GM19467 (cell line): Measurements from ENCODE around the gene DTNB.
"Not testable (repeated sequence)": the region's sequence is repeated elsewhere in the genome, so short reads cannot be mapped to it uniquely, and the experiment has no call there.

Source experiments
- ATAC-seq: cut with Tn5 transposase; IDR thresholded peaks from one replicate; pipeline ENCODE4 v1.9.1; 2021; ENCODE audit warnings: mild to moderate bottlenecking, moderate library complexity; ENCODE audit not compliant: unreplicated experiment

DTNB gene

DNA sequence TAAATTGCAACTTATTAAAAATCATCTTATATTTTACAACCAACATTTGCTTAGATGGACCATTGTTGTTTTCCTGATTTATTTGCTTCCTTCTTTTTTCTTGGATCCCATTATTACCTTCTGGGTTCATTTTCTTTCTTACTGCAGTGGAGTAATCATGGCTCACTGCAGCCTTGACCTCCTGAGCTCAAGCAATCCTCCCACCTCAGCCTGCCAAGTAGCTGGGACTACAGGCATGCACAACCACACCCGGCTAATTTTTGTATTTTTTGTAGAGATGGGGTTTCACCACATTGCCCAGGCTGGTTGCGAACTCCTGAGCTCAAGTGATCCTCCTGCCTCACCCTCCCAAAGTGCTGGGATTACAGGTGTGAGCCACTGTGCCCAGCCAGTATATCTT lies 123.8 kb downstream of the DTNB start:
- not testable (repeated sequence) for ATAC-seq

DNA sequence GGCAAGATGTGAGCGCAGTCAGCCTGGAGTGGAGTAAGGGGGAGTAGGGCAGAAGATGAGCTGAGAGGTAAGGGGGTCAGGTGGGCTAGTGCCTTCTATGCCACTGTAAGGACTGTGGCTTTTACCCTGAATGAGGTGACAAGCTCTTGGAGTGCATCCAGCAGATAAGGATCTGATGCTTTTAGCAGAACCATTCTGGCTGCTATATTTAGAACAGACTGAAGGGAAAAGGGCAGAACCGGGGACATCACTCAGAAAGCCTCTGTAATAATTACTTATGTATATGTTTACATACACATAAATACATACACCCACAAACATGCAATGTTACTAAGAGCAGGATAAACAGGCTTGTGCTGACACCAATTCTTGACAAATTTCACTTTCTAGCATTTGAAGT lies 124.8 kb downstream of the DTNB start:
- ATAC-seq, result no peak

- ATAC-seq, result no peak
Observed at GRCh38 chr2:25546852-25547251, 126.5 kb downstream of the DTNB start.

DNA sequence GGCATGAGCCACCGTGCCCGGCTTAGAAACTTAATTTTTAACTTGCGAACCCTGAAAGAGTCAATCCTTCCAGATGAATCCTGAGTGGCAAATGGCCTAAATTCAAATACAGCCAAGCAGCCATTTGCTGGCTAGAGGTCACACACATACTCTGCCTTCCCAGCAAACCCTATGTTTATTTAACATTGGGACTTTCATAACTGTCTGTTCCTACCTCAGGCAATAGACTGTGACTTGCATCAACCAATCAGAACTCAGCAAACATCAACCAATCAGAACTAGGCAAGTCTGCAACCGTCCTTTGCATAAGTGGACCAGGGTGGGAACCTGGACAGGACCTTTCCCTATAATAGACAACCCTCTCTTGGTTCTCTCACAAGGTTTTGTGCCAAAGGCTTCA lies 127.5 kb downstream of the DTNB start:
- no peak for ATAC-seq

DNA sequence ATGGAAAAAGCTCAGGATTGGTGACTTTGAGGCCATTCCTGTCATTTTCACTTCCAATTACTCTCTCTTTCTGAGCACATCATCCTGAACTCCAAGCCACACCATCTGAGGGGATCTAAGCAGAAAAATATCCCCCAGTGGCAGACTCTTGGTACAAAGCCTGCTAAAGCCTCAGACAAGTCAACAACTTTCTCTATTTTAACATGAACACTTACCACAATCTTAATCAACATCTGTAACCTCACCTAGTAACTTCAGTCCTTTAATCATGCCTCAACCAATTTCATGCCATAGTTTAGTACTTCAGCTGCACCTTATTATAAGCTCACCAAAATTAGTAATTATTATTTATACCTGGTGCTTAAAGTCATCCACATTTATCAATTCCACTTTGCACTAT lies 128.9 kb downstream of the DTNB start:
- ATAC-seq, result no peak

- ATAC-seq, result no peak
Observed at GRCh38 chr2:25543939-25544338, 129.4 kb downstream of the DTNB start.

GRCh38 chr2:25541378-25541777 lies 132.0 kb downstream of the DTNB start:
- ATAC-seq, result no peak

DNA sequence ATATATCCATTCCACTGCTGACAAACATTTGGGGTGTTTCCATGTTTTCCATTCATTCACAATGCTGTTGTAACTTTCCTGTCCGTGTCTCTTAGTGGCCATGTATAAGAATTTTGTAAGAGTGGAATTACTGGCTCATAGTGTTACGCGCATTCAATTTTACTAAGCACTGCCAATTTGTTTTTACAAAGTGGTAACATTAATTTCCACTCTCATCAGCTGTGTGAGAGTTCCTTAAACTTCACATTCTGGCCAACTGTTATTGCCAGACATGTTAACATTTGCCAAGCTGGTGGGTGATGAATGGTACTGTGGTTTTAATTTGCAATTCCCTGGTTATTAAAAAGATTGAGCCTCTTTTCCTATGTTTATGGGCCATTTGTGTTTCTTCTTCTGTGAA lies 134.2 kb downstream of the DTNB start:
- ATAC-seq, result no peak

- ATAC-seq, result no peak
Observed at GRCh38 chr2:25537526-25537925, 135.9 kb downstream of the DTNB start.

DNA sequence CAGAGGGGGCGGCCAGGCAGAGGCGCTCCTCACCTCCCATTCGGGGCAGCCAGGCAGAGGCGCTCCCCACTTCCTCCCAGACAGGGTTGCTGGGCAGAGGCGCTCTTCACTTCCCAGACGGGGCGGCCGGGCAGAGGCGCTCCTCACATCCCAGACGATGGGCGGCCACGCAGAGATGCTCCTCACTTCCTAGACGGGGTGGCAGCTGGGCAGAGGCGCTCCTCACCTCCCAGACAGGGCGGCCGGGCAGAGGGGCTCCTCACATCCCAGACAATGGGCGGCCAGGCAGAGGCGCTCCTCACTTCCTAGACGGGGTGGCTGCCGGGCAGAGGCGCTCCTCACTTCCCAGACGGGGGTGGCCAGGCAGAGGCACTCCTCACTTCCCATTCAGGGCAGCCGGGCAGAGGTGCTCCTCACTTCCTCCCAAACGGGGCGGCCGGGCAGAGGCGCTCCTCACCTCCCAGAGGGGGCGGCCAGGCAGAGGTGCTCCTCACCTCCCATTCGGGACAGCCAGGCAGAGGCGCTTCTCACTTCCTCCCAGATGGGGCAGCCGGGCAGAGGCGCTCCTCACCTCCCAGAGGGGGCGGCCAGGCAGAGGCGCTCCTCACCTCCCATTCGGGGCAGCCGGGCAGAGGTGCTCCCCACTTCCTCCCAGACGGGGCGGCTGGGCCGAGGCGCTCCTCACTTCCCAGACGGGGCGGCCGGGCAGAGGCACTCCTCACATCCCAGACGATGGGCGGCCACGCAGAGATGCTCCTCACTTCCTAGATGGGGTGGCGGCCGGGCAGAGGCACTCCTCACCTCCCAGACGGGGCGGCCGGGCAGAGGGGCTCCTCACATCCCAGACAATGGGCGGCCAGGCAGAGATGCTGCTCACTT lies 137.7 kb downstream of the DTNB start:
- ATAC-seq, result not testable (repeated sequence)

- ATAC-seq, result not testable (repeated sequence)
Observed at GRCh38 chr2:25534937-25535336, 138.4 kb downstream of the DTNB start.

GRCh38 chr2:25534455-25534854 lies 138.9 kb downstream of the DTNB start:
- ATAC-seq, result no peak

- not testable (repeated sequence) for ATAC-seq
Observed at GRCh38 chr2:25533771-25534170, 139.6 kb downstream of the DTNB start.

DNA sequence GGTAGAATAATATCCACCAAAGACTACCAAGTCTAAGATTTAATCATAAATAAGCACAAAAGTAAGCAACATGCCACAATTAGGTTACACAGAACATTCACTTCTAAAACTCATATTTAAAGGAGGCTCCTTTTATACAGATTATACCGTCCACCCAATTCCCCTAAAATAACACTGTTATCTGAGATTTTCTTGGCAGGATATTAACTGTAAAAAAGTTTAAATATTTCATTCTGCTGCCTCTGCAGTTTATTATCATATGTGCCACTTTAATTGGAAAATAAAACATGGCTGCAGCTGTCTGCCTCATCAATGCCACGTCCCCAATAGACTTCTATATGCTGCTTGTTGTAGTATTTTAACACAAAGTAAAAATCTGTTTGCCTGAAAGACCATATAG lies 140.9 kb downstream of the DTNB start:
- ATAC-seq, result no peak

DNA sequence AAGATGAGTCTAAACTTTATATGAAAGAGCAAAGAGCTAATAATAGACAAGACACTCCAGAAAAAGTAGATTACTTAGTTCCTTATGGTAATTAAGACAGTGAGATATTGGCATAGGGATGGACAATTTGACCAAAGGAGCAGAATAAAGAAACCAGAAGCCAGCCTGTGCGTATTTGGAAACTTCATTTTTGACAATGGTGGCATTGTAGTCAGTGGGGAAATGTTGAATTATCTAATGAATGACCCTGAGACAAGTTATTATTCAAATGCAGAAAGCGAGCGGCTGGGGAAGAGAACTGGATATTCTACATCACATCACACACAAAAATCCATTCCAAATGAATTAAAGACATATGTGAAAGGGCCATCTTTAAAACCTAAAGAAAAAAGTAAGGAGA lies 144.3 kb downstream of the DTNB start:
- no peak for ATAC-seq

DNA sequence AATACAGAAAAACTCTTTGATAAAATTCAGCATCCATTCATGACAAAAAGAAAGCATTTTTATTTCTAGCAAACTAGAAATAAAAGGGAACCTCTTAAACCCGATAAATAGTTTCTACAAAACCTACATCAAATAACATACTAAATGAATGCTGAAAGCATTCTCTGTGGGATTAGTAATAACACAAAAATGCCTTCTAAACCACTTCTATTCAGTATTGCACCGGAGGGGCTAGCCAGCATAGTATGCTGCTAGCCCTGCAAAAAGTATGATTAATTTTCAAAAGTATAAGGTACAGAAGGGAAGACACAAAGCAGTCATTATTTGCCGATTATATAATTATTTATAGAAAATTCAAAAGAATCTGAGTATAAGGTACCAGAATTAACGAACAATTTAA lies 145.2 kb downstream of the DTNB start:
- no peak for ATAC-seq

DNA sequence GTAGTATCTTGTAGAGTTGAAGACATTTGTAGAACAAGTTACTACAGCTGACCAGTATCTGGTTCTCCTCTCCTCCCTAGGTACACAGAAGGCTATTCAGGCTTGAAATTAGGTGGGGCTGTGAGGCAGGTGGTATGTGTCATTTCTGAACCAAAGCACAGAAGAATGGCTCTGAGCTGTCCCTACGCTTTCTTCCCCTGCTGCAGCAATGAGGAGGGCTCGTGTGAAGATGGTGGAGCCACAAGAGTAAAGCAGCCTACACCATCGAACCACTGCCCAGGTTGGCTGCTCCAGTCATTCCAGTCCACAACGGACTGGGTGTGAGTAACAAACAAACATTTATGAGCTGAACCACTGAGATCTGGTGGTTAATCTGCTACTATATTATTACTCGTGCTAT lies 148.9 kb downstream of the DTNB start:
- no peak for ATAC-seq

DNA sequence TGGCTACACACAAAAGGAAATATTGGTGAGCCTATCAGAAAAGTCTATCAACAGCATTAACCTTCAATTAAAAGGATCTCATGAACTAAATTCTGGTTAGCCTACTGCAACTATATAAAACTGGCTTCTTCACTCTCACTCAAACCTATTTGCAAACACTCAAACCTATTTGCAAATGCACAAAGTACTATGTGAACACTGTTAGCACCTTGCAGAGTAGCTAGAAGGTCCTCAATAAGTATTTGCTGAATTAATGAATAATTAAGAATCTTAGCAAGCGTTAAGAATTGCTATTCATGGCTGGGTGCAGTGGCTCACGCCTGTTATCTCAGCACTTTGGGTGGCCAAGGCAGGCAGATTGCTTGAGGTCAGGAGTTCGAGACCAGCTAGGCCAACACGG lies 150.3 kb downstream of the DTNB start:
- no peak for ATAC-seq

DNA sequence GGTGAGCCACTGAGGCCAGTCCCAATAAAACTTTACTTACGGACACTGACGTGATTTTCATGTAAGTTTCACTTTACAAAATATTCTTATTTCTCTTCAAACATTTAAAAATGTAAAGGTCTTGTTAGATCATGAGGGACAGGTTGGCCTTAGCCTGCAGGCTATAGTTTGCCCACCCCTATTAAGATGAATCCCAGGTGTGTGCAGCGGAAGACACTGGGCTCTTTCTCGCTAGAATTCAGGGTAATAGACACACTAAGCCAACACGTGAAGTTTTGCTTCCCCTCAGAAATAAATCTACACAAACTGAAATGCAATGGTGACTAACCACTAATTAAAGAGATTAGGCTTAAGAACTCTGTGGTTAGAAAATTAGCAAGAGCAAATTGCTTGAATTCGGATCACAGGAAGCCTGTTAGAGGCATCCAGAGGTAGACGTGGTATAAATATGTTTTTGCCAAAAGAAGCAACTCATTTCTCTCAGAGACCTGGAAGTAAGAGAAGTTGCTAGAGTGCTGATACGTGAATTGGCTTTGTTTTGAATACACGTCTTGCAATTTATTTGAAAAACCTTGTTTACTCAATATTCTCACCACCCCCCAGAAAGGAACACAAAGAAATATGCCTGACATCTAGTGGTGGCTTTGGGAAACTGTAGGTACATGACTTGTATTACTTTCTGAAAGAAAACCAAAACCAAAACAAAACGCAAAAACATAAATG lies 151.6 kb downstream of the DTNB start:
- ATAC-seq, result peak; percentile 67

- ATAC-seq, result no peak
Observed at GRCh38 chr2:25521126-25521525, 152.3 kb downstream of the DTNB start.

GRCh38 chr2:25517701-25518100 lies 155.7 kb downstream of the DTNB start:
- ATAC-seq, result no peak

DNA sequence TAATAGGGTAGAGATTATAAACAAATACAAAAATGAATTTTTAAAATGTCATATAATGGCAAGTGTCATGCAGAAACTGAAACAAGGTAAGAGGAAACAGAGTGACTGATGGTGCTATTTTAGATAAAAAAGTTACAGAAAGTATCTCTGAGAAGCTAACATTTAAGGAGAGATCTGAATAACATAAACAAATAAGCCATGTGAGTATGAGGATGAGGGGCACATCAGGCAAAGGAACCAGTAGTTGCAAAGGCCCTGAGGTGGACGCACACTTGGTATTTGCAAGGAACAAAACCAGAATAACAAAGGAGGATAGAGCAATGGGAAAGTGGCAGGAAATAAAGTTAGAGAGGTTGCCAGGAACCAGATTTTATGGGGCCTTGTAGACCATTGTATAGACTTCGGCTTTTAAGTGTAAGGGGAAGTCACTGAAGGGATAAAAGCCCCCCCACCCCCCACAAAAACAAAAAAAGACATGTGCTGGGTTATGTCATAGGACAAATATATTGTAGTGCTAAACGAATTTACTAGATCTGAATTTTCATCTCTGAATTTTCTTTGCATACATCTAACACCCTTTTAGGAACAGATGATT lies 159.2 kb downstream of the DTNB start:
- ATAC-seq, result no peak
